ENCODE results near the gene IL1F10.

IL1F10 gene, protein sequence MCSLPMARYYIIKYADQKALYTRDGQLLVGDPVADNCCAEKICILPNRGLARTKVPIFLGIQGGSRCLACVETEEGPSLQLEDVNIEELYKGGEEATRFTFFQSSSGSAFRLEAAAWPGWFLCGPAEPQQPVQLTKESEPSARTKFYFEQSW

DNA sequence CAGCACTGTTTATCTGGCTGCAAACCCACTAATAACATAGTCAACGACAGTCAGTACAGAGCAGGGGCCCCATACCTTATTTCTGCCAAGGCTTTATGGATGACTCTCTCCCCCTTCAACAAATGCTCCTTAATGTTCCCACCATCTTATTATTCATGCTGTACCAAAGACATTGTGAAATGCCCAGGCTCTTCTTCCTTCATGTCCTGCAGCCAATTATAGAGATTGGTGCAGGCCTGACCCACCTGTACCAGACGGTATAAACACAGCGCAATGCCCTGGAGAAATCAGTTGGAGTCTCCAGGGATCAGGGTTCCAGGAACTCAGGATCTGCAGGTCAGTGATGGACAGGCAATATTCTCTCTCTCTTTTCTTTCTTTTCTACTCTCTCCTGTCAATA is at the start of gene IL1F10:
Gene IL1F10 (plus strand): TSS at position 290 of the 400 bp plus-strand sequence. CDS start 4,769 bp downstream, outside the sequence.
- DNase-seq (ENCODE audit: low spot score), result no peak

DNA sequence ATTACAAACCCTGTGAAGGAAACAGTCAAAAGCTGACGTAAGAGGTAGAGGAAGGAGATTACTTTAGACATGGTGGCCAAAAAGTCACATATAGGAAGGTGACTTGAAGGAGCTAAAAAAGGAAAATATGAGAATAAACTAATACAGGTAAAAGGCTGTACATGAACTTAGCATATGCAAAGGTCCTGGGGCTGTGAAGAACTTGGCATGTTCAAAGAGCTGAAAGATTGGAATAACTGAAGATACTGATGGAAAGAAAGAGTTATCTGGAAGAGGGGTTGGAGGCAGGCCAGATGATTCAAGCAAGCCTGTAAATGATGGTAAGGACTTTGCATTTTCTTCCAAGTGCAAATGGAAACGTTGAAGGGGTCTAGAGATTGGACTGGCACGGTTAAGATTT is 49.3 kb upstream of the IL1F10 start:
- no peak for DNase-seq (ENCODE audit: low spot score)

DNA sequence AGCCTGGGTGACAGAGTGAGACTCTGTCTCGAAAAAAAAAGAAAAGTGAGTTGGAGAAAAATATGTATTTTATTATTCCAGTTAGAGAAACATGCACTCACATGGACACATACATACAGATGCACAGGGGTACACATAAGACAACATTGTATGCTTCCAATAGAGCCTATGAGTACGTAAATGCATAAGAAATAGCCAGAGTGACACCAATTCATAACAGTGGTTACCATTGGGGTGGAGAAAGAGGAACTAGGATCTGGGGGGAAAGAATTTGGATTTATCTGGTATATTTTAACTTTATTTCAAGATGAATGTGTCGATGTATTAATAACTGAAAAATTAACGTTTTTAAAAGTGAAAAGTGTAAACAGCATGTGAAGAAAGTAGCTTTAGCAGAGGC is 46.5 kb upstream of the IL1F10 start:
- DNase-seq (ENCODE audit: low spot score), result no peak

DNA sequence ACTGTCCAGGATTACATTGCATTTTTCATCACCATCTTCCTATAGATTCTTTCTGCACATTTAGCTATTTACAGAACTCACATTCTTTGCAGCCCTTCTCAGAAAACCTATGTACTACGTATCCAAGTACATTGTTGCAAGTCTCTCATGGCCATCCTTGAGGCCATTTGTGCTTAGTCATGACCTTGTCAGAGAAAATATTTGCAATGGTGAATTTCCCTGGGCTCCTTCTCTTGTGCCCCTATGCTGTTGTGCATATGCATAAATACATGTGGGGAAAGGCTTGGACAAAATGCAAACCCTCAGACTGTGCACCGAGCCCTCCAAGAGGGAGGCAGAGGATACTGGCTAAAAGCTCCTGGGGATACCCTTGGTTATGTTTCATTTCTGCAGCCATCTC is 43.0 kb upstream of the IL1F10 start:
- no peak for DNase-seq (ENCODE audit: low spot score)

DNA sequence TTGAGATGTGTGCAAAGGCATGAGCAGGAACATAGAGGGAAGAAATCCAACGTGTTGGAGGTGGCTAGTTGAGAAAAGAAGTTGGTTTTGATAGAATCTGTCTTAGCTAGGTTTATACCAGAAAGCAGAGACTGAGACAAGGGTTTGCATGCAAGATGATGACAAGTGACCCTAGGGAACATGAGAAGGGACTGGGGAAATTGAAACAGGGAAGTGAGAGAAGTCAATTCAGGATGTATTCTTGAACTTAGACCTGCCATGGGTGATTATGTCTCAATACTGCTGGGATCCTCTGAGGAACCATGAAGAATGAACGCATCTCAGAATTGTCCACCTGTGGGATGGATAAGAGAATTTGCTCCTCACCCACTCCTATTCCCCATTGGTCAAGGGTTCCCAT is 42.0 kb upstream of the IL1F10 start:
- no peak for DNase-seq (ENCODE audit: low spot score)

DNA sequence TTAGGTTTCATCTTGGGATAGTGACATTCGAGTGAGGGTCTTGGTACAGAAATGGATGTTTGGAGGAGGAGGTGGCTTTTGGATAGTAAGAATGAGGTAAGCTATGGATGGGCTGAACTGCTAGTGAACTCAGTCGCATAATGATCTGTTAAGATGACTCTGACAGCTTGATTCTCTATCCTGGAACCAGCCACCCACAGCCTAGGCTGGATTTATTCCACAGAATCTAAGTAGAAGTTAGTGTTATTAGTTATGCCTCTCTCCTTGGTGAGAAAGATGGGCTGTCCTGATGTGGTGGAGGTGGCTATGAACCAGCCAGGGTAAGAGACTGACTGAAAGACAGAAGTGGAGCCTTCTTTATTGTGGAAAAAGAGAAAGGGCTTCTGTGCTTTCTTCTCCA is 40.1 kb upstream of the IL1F10 start:
- no peak for DNase-seq (ENCODE audit: low spot score)

DNA sequence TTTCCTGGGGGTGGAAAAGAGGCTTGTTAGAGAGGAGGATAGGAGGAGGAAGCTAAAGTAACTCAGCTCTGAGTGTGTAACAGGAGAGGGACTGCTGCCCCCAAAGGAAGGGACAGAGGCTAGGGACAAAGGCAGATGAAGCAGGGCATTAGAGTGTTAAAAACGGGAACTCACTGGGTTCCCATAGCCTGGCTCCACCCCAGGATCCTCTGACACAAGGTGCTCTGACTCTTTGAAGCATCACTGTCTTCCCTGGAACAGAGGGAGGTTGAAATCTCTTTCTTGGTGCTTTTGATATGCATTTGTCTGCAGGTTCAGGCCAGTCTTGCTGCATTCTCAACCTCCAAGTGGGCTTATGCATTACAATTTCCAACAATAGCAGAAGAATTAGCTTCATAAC is 39.7 kb upstream of the IL1F10 start:
- DNase-seq (ENCODE audit: low spot score), result no peak

DNA sequence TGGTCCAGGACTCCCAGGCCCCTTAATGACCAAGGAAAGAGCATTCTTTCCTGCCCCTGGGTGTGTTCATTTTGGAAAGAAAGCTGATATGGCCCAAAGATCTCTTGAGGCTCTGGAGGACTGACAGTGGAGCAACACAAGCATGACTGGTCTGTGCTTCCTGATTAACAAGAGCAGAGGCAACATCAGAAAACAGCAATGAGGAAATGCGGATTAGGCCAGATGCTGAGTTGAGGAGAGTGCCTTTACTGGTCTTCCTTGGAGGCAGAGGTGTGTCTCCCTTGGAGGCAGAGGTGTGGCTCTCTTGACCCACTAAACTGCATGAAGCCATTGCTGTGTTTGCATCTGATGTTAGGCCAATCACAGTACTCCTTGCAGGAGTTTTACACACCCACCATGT is 35.0 kb upstream of the IL1F10 start:
- no peak for DNase-seq (ENCODE audit: low spot score)

DNA sequence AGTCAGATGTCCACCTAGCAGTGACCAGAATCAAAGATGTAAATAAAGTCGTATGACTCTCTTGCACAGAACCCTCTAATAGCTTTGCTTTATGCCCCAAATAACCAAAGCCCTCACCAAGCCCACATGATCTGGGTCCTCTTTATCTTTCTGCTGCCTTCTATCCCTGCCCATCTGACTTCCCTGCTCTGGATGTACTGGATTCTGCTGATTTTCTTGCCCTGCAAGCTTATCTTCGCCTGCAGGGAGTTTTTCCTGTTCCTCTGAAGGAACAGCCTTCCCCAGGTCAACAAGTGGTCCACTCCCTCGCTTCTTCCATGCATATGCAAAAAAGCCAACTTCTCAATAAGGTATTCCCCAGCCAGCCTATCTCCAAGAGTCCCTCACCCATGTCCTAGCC is 33.8 kb upstream of the IL1F10 start:
- DNase-seq (ENCODE audit: low spot score), result no peak

DNA sequence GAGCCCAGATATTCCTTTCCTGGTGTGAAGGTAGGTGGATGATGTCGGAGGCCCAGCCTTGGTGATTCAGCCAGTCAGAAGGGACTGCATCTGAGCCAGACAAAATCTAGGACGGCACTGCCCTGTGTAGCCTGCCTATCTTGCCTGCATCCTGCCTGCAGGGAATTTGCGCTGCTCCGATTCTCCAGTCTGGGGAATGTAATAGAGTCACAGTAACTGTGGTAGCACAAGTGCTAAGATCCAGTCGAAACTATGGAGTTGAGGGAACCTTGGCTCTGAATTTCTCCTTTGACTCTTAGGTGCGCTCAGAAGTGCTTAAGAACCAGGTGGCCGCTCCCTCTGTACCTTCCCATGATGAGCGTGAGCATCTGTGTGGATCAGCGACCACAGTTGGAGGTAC is 31.0 kb upstream of the IL1F10 start:
- DNase-seq (ENCODE audit: low spot score), result no peak

DNA sequence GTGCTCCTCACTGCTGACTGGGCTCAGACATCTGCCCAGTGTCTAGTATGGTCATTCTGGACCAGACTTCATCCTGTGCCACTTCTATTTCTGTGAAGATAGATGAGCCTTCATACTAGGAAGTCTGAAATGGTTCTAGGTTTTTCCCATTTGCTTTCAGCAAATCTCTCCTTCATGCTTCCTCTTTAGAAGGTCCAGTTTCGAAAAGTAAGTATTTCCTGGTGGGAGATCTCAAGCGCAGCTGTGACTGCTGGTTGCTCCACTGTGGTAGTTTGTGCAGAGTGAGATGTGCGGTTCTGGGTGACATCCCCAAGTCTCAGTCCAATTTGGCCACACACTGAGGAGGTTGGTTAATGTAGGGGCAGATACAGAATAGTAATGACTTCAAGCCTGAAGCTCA is 29.5 kb upstream of the IL1F10 start:
- no peak for DNase-seq (ENCODE audit: low spot score)

DNA sequence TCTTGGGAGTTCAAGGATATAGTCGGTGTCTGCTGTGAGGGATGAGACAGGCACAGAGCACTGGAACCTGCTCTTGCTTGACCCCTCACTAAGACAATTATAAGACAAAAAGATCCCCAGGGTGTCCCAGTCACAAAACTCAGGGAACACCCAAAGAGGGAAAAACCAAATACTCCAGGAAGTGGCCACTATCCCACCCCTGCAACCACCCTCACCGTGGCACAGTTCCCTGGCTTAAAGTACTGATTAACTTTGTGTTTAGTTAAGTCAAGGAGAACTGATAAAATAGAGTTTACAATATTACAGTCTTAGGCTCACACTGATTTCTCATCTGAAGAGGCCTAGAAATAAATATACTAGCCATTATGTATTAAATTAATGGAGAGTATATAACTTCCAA is 28.6 kb upstream of the IL1F10 start:
- DNase-seq (ENCODE audit: low spot score), result no peak

DNA sequence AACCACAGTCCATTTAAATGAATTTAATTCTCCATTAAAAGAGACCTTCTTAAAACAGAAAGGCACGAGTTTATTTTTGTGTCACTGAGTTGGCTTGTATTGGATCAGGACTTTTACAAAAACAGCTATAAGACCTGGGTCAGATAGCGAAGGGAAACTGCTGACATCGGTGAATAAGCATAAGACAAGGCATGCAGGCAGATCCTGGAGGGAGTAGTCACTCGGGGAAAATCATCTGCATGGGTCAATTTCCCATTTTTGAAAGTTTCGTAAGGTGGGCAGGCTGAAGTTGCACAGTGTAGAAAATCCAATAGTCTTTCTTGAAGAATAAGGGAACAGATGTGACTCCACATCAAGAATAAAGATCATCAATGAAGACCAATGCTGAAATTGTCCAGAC is 28.1 kb upstream of the IL1F10 start:
- no peak for DNase-seq (ENCODE audit: low spot score)

DNA sequence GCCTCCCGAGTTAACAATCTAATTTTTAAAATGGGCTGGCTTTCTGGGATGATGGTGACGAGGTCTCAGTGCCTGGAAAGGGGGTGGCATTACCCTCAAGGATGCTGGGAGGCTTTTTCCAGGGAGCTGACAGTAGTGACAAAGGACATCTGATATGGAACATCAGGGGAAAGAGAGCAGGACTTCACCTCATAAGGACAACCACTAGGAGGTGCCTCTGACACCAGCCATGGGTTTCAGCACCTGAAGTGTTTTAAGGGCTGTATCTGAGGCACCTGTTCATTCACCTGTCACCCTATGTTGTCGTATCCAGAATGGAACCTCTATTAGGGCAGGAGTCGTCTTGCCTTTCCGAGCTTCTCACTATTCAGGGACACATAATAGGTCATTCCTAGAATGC is 25.9 kb upstream of the IL1F10 start:
- peak; percentile 20 for DNase-seq (ENCODE audit: low spot score)

DNA sequence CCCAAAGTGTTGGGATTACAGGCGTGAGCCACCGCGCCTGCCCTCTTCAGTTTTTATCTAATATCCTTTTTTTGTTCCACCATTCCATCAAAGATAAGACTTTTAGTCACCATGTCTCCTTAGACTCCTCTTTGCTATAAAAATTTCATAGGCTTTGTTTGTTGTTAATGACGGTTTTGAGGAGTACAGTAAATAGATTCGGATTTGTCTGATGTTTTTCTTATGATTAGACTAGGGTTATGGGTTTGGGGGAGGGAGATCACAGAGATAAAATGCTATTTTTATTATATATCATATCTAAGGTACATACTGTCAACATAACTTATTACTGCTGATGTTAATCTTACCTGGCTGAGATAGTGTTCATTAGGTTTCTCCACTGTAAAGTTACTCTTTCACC is 21.3 kb upstream of the IL1F10 start:
- no peak for DNase-seq (ENCODE audit: low spot score)

DNA sequence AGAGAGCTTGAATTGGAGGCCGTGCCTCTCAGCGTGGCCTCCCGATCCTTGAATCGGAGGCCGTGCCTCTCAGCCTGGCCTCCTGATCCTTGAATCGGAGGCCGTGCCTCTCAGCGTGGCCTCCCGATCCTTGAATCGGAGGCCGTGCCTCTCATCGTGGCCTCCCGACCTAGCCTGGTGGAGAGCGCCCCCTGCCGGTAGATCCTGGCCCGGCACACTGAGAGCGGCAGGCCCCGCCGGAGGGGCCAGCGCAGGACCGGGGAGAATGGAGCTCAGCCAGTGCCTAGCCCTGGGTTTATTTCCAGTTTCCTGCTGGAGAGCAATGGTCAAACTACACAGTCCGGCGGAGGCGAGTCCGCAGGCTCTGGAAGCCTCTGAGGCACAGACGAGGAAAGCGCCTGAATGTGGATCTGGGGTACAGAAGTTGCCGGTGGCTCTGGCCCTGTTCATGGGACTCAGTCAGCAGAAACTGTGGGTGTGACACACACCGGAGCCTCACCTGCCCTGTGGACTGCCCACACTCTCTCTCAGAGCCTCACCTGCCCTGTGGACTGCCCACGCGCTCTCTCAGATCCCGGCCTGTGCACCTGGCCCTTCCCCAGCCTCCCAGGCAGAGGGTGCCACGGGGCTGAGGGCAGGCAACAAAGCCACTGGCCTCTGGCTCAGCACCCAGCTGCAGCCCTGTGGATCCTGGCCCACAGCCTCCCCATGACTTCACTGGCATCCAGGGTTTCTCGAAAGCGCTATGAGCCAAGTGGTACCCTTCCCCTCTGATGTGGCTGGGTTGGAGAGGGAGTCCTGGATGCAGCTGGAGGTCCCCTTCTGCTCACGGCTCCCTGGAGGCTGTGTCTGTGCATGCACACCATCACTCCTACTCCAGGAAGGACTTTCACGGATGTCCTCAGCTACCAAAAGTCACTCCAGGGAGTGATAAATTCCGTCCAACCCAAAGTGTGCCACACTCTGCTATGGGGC is 16.6 kb upstream of the IL1F10 start:
- DNase-seq (ENCODE audit: low spot score), result no peak

DNA sequence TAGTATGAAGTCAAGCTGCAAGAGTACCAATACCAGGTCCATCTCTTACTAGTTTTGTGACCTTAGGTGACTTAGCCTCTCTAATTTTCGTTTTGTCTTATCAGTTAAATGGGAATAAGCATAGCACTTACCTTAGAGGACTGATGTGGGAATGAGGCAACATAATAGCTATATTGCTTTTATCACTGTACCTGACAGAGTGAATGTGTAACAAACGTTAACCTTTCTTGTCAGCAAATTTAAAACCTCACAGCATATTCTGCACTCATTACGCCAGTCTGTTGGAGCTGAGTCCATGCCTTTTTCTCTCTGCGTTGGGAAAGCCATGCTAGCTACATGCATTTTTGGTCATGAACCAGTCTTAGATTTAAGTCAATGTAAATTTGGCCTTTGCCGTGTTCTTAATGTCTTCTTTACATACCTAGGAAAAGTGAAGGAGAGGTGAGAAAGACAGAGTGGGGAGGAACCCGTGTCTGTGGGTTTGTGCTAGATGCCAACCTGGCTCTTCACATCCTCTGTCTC is 15.3 kb upstream of the IL1F10 start, which contains the start of gene IL36B:
Gene IL36B (minus strand): TSS at position 472 of the 522 bp plus-strand sequence.
- no peak for DNase-seq (ENCODE audit: low spot score)

DNA sequence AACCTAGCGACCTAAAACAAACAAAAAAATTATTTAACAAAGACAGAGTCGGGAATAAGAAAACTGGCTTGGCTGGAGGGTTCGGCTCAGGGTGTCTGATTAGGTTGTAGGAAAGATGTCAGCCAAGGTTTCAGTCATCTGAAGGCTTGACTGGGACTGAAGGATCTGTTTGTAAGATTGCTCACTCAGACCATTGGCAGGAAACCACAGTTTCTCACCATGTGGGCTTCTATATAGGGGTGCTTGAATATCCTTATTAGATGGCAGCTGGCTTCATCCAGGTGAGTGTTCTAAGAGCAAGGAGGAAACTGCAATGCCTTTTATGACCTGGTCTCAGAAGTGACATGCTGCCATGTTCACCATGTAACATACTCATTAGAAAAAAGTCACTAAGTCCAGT is 14.1 kb upstream of the IL1F10 start:
- DNase-seq (ENCODE audit: low spot score), result no peak

DNA sequence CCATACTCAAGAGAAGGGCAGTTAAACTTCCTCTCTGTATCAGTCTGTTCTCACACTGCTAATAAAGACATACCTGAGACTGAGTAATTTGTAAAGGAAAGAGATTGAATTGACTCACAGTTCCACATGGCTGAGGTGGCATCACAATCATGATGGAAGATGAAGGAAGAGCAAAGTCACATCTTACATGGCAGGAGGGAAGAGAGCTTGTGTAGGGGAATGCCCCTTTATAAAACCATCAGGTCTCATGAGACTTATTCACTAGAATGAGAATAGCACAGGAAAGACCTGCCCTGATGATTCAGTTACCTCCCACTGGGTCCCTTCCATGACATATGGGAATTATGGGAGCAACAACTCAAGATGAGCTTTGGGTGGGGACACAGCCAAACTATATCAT is 13.7 kb upstream of the IL1F10 start:
- DNase-seq (ENCODE audit: low spot score), result no peak

DNA sequence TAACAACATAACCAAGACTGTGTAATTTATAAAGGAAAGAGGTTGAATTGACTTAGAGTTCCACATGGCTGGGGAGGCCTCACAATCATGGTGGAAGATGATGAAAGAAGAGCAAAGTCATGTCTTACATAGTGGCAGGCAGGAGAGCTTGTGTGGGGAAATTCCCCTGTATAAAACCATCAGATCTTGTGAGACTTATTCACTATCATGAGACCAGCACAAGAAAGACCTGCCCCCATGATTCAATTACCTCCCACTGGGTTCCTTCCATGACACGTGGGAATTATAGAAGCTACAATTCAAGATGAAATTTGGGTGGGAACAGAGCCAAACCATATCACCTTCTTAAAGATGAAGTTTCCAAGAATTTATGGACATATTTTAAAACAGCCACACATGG is 11.2 kb upstream of the IL1F10 start:
- no peak for DNase-seq (ENCODE audit: low spot score)

DNA sequence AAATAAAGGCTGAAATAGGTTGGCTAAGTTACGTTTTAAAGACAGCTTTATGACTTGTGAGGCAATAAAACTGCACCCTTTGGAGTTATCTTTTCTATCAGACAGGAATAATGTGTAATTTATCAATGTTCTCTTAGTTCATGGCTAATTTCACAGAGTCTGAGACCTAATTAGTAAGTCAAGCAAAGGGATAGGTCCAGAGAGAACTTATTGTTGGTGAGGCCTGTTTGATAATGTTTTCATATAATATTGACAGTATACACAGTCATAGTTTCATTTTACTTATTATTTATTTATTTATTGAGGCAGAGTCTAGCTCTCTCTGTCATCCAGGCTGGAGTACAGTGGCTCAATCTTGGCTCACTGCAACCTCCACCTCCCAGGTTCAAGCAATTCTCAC is 10.7 kb upstream of the IL1F10 start:
- DNase-seq (ENCODE audit: low spot score), result no peak

DNA sequence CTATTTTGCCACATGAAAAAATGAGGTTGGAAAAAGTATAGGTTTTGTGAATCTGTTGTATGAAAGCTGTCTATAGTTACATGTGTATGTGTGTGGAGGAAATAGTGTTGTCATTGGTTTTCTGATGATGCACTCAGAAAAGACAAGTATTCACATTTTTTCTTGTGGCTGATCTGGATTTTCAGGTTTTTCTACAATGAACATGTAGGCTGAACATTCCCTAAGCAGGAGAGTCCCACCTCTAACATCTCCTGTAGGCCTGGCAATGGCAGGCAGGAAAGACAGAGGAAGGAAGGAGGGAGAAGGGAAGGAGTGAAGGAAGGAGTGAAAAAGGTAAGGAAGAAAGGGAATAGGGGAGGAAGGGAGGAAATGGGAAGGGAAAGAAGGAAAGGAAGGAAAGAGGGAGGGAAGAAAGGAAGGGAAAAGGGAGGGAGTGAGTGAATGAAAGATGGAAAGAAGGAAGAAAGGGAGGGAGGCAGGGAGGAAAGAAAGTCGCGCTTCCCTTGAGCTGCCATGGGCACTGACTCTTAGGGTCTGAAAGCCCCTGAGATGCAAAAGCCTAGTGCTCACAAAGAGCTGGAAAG is 9.3 kb upstream of the IL1F10 start:
- DNase-seq (ENCODE audit: low spot score), result no peak

Data from HuH-7 (cell line).